ENCODE measurements around the gene WDR33. TPM values are rescaled to one million over a fixed set of nuclear protein-coding genes. Genes with fewer than 3 reads are reported as not detected.

Gene WDR33
- total and polyA plus RNA-seq, 2 of the 13 experiments (the other 11 are each of a cell fraction or from before 2014, with no cell fraction given), result 54.9 to 78.2 TPM

GRCh38 chr2:127820080-127820668 is 9.2 kb upstream of the WDR33 start (continued):
- TF ChIP-seq ZNF407 (CRISPR knock-in tag; IDR thresholded peaks at IDR 0.05; ENCODE audit: not compliant biosample characterization), result no peak
- peak; percentile 48 for TF ChIP-seq CBX1 (IDR thresholded peaks at IDR 0.05; ENCODE audit: low read depth)

GRCh38 chr2:127818794-127819425 is 7.9 kb upstream of the WDR33 start:
- ATAC-seq, result peak; percentile 52
- H3K36me3 ChIP-seq (replicated peaks in 1 of 2; ENCODE audit: control insufficient read depth in 1 of 2, insufficient read depth in 2 of 2, low read length in 2 of 2), result no peaks in the 10 kb centered on the region
- no TSS peak for BruUV-seq (replicated peaks)
- no peak overlapping the region for H3K27ac ChIP-seq (ENCODE audit: extremely low read length, insufficient read depth, low read length)
- H3K27me3 ChIP-seq (ENCODE audit: control insufficient read depth in 1 of 2, insufficient read depth in 2 of 2, low read length in 2 of 2), result peaks cover 0 to 7% of the 10 kb centered on the region in 2 experiments; a peak in 1 of 5 replicates
- ChIA-PET CTCF (ENCODE audit: low intra/inter-chr PET ratio, low total read pairs) (no interaction called here), POLR2A (no interaction called here)
- H3K4me3 ChIP-seq (replicated peaks in 1 of 3; ENCODE audit: insufficient read depth in 1 of 3, low read depth in 2 of 3, low read length in 3 of 3), result peak overlapping the region in 1 of 3 experiments; percentile 14; a peak in 1 of 6 replicates
- no peaks in the 10 kb centered on the region for H3K79me2 ChIP-seq (ENCODE audit: insufficient read depth, low read length)
- peak overlapping the region; percentile 70 for H3K4me2 ChIP-seq (ENCODE audit: low read depth, low read length)
- FAIRE-seq, result no peak
- WGBS (ENCODE audit: low lambda C conversion rate), result 35% methylated on average over 8 of the region's 8 CpGs
- no peak for DNase-seq (ENCODE audit: low spot score)
- H3K9ac ChIP-seq (ENCODE audit: insufficient read depth, low read depth, low read length), result no peak overlapping the region
- in situ Hi-C loops (cut with HindIII; ENCODE audit: extremely low pct_ligation_motif_present, low pct_unique_long_range_greater_than_20kb) (no loop called here), intact Hi-C loops (cut with micrococcal nuclease; ENCODE audit: unreplicated experiment) (no loop called here)
- peak overlapping the region; percentile 67 for H2AFZ ChIP-seq (ENCODE audit: low read length)
- H4K20me1 ChIP-seq (ENCODE audit: insufficient read depth, low read length), result no peaks in the 10 kb centered on the region
- H3K9me3 ChIP-seq (ENCODE audit: low read length), result peaks cover 19% of the 10 kb centered on the region
- peaks cover 41% of the 10 kb centered on the region for H3K4me1 ChIP-seq (ENCODE audit: insufficient read depth, low read length)
- TF ChIP-seq ZNF720 (CRISPR knock-in tag; IDR thresholded peaks at IDR 0.05) (no peak), MIER3 (CRISPR knock-in tag; IDR thresholded peaks at IDR 0.05; ENCODE audit: borderline replicate concordance) (0 out of 2 replicates have a peak, but pooled peaks have one; percentile 30), ZNF557 (CRISPR knock-in tag; IDR thresholded peaks at IDR 0.05) (no peak), ZBTB2 (CRISPR knock-in tag; IDR thresholded peaks at IDR 0.05; ENCODE audit: low read depth) (no peak), IRF9 (CRISPR knock-in tag; IDR thresholded peaks at IDR 0.05; ENCODE audit: borderline replicate concordance) (no peak), ZNF746 (CRISPR knock-in tag; IDR thresholded peaks at IDR 0.05) (no peak), MIXL1 (CRISPR knock-in tag; IDR thresholded peaks at IDR 0.05) (no peak), MAX (IDR thresholded peaks at IDR 0.05) (peak; percentile 36; the same call in 1 of the 2 replicates), CBX2 (IDR thresholded peaks at IDR 0.05; ENCODE audit: low read depth, low read length) (no peak), CBX2 (CRISPR knock-in tag; IDR thresholded peaks at IDR 0.05; ENCODE audit: low read depth) (peak; percentile 24; the same call in 1 of the 2 replicates)
